HEK293T (cell line): ENCODE measurements around the gene GAB2.

Experiments used
- ARNT ChIP-seq: fragments of 450-650 bp; IDR thresholded peaks from 2 replicates; pipeline ENCODE4 v1.6.1; 2017; ENCODE audit warnings: mild to moderate bottlenecking
- BHLHE40 ChIP-seq: fragments of 450-650 bp; IDR thresholded peaks from 2 replicates; pipeline ENCODE4 v1.6.1; 2016; ENCODE audit warnings: mild to moderate bottlenecking, moderate library complexity, borderline replicate concordance
- ELF4 ChIP-seq: fragments of 450-650 bp; IDR thresholded peaks from 2 replicates; pipeline ENCODE4 v1.6.1; 2017; ENCODE audit warnings: antibody characterized with exemption
- FOXK2 ChIP-seq: fragments of 450-650 bp; IDR thresholded peaks from 2 replicates; pipeline ENCODE4 v1.6.1; 2016; ENCODE audit warnings: mild to moderate bottlenecking
- FOXM1 ChIP-seq: fragments of 450-650 bp; IDR thresholded peaks from 2 replicates; pipeline ENCODE4 v1.6.1; 2017; ENCODE audit warnings: mild to moderate bottlenecking, borderline replicate concordance
- HDGF ChIP-seq: fragments of 450-650 bp; IDR thresholded peaks from 2 replicates; pipeline ENCODE4 v1.6.1; 2017; ENCODE audit warnings: antibody characterized with exemption, borderline replicate concordance
- NFRKB ChIP-seq: fragments of 450-650 bp; IDR thresholded peaks from 2 replicates; pipeline ENCODE4 v1.6.1; 2016; ENCODE audit warnings: mild to moderate bottlenecking, moderate library complexity
- PKNOX1 ChIP-seq: fragments of 450-650 bp; IDR thresholded peaks from 2 replicates; pipeline ENCODE4 v1.6.1; 2016
- SP1 ChIP-seq: fragments of 450-650 bp; IDR thresholded peaks from 2 replicates; pipeline ENCODE4 v1.6.1; 2017
- SUZ12 ChIP-seq: fragments of 450-650 bp; IDR thresholded peaks from 2 replicates; pipeline ENCODE4 v1.6.1; 2016; ENCODE audit warnings: mild to moderate bottlenecking
- TARDBP ChIP-seq: fragments of 450-650 bp; IDR thresholded peaks from 2 replicates; pipeline ENCODE4 v1.6.1; 2016
- ZNF384 ChIP-seq: fragments of 450-650 bp; IDR thresholded peaks from 2 replicates; pipeline ENCODE4 v1.6.1; 2016

GRCh38 chr11:78425399-78426070 lies 7.9 kb upstream of the GAB2 start:
- TF ChIP-seq SP1 (no peak), ELF4 (no peak), PKNOX1 (no peak), TARDBP (no peak), BHLHE40 (no peak), ARNT (no peak), FOXK2 (no peak), NFRKB (no peak), FOXM1 (no peak), ZNF384 (no peak), SUZ12 (no peak), HDGF (no peak)
